Measurements from ENCODE around the gene CBFB.

The CBFB gene

GRCh38 chr16:67011274-67011673, 17.7 kb upstream of the CBFB start:
- Histone ChIP-seq H3K27me3 (ENCODE audit: low read depth) (no peaks in the 10 kb centered on the region), H3K36me3 (replicated peaks) (no peaks in the 10 kb centered on the region), H3K4me1 (peaks cover 4% of the 10 kb centered on the region; the same call in 1 of the 2 replicates), H3K4me3 (no peak overlapping the region), H3K9me3 (no peaks in the 10 kb centered on the region)
- no peak for DNase-seq (ENCODE audit: low spot score in 2 of 2)
- in situ Hi-C loops (cut with MboI; ENCODE audit: low sequenced_read_pairs), result loop anchor here (10.0 kb wide), 1 partner anchor 144 kb away; the partner anchor contains the start of genes B3GNT9, FBXL8 and TRADD

GRCh38 chr16:67013233-67013822, 15.6 kb upstream of the CBFB start:
- Histone ChIP-seq H3K4me1 (peaks cover 4% of the 10 kb centered on the region; the same call in 1 of the 2 replicates), H3K4me3 (peak overlapping the region; percentile 33), H3K36me3 (replicated peaks) (no peaks in the 10 kb centered on the region), H3K27me3 (ENCODE audit: low read depth) (no peaks in the 10 kb centered on the region), H3K9me3 (no peaks in the 10 kb centered on the region)
- DNase-seq (ENCODE audit: low spot score in 2 of 2), result no peak
- in situ Hi-C loops (cut with MboI; ENCODE audit: low sequenced_read_pairs), result loop anchor here (10.0 kb wide), 1 partner anchor 141 kb away; the partner anchor contains the start of genes B3GNT9, FBXL8 and TRADD

GRCh38 chr16:67013823-67014633, 14.9 kb upstream of the CBFB start:
- no peaks in the 10 kb centered on the region for H3K27me3 ChIP-seq (ENCODE audit: low read depth)
- peaks cover 4% of the 10 kb centered on the region; the same call in 1 of the 2 replicates for H3K4me1 ChIP-seq
- H3K9me3 ChIP-seq, result no peaks in the 10 kb centered on the region
- no peaks in the 10 kb centered on the region for H3K36me3 ChIP-seq (replicated peaks)
- peak; percentile 55 to 84 for DNase-seq (ENCODE audit: low spot score in 2 of 2)
- peak overlapping the region; percentile 33 for H3K4me3 ChIP-seq
- in situ Hi-C loops (cut with MboI; ENCODE audit: low sequenced_read_pairs), result loop anchor here (10.0 kb wide), 1 partner anchor 141 kb away; the partner anchor contains the start of genes B3GNT9, FBXL8 and TRADD

DNA sequence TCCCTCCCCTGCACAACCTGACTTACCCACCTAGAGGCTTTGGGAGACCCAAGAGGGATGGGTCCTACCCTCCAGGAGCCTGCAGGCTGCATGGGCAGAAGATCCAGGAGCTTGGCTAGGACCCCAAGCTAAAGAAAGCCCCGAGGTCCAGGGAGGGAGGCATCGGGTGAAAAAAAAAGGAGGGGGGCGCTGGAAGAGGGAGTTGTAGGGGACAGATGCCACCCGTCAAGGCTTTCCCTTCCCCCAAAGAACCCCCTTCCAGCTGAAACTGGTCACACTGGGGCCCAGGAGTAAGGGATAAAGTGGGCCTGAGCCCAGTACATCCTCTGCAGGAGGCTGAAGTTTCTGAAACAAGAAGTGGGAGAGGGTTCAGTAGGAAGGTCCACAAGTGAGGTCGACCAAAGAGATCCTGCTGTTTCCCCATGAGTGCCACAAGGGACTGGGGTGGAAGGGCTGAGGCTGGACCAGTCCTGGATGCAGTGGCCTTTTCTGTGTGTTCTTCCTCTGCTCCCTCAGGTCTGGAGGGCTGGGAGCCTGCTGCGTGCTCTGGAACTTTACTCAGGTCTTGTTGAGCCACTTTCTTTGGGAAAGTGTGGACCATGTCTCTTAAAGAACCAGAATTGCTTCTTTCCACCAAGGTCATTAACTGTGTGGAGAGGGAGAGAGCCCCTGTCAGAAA, 14.2 kb upstream of the CBFB start:
- H3K27me3 ChIP-seq (ENCODE audit: low read depth), result no peaks in the 10 kb centered on the region
- in situ Hi-C loops (cut with MboI; ENCODE audit: low sequenced_read_pairs), result loop anchor here (10.0 kb wide), 1 partner anchor 140 kb away; the partner anchor contains the start of genes B3GNT9, FBXL8 and TRADD
- peaks cover 4% of the 10 kb centered on the region; the same call in 1 of the 2 replicates for H3K4me1 ChIP-seq
- H3K4me3 ChIP-seq, result peak overlapping the region; percentile 33
- no peaks in the 10 kb centered on the region for H3K9me3 ChIP-seq
- DNase-seq (ENCODE audit: low spot score in 2 of 2), result no peak
- H3K36me3 ChIP-seq (replicated peaks), result no peaks in the 10 kb centered on the region

GRCh38 chr16:67015313-67015731, 13.6 kb upstream of the CBFB start:
- no peaks in the 10 kb centered on the region for H3K27me3 ChIP-seq (ENCODE audit: low read depth)
- in situ Hi-C loops (cut with MboI; ENCODE audit: low sequenced_read_pairs), result loop anchor here (10.0 kb wide), 1 partner anchor 139 kb away; the partner anchor contains the start of genes B3GNT9, FBXL8 and TRADD

GRCh38 chr16:67016143-67016542, 12.8 kb upstream of the CBFB start:
- in situ Hi-C loops (cut with MboI; ENCODE audit: low sequenced_read_pairs), result loop anchor here (10.0 kb wide), 1 partner anchor 139 kb away; the partner anchor contains the start of genes B3GNT9, FBXL8 and TRADD
- Histone ChIP-seq H3K27me3 (ENCODE audit: low read depth) (no peaks in the 10 kb centered on the region), H3K36me3 (replicated peaks) (no peaks in the 10 kb centered on the region), H3K4me1 (peaks cover 4% of the 10 kb centered on the region; the same call in 1 of the 2 replicates), H3K4me3 (no peak overlapping the region), H3K9me3 (no peaks in the 10 kb centered on the region)
- DNase-seq (ENCODE audit: low spot score in 2 of 2), result no peak

More at GRCh38 chr16:67015313-67015731, 13.6 kb upstream of the CBFB start:
- no peak for DNase-seq (ENCODE audit: low spot score in 2 of 2)
- H3K9me3 ChIP-seq, result no peaks in the 10 kb centered on the region
- H3K36me3 ChIP-seq (replicated peaks), result no peaks in the 10 kb centered on the region
- H3K4me1 ChIP-seq, result peaks cover 4% of the 10 kb centered on the region; the same call in 1 of the 2 replicates
- no peak overlapping the region for H3K4me3 ChIP-seq

DNA sequence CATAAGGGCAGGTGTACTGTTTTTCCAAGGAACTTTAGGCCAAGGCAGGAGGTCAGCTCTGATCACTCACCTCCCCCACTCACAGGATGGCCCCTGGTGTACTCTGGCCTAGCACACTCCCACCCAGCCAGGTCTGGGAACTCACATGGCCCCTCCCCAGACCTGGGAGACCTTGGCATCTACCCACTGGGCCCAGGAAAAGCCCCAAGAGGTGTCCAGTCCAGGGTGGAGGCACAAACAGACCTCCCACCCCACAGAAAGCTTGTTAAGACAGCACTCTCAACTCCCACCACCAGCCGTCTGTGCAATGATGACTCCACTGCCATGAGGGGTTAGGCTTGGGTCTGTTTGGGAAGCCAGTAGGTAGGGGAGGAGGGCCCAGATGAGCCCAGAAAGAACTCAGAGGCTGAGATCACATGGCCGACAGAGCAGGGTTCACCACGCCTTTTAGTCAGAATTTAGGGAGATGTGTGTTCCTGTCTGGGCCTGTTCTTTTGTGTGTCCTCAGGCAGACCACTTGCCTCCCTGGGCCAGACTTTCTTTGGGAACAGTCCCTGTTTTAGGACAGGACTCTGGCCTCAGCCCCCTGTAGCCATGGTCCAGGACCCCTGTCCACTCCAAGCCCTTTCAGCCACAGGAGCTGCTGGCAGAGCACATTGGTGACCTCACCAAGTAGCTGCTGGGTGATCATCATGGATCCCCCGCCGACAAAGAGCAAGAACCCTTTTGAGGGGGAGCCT, 12.1 kb upstream of the CBFB start:
- Histone ChIP-seq H3K27me3 (ENCODE audit: low read depth) (no peaks in the 10 kb centered on the region), H3K36me3 (replicated peaks) (no peaks in the 10 kb centered on the region), H3K4me3 (no peak overlapping the region), H3K9me3 (no peaks in the 10 kb centered on the region), H3K4me1 (peaks cover 4% of the 10 kb centered on the region; the same call in 1 of the 2 replicates)
- no peak for DNase-seq (ENCODE audit: low spot score in 2 of 2)
- in situ Hi-C loops (cut with MboI; ENCODE audit: low sequenced_read_pairs), result loop anchor here (10.0 kb wide), 1 partner anchor 138 kb away; the partner anchor contains the start of genes B3GNT9, FBXL8 and TRADD

DNA sequence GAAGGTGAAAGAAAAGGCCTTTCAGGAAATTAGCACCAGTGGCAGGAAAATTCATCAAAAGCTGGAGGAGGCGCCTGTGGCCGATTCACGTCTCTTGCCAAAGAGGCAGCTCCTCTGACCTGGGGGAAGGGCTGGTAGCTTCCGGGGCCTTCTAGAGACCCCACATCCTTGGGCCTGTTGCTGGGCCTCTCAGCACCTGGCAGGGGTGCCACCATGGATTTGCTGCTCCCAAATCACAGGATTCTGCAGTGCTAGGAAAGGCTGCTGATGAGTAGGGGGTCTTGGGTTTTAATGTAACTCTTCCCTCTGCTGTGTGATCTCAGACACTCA, 11.6 kb upstream of the CBFB start:
- H3K27me3 ChIP-seq (ENCODE audit: low read depth), result no peaks in the 10 kb centered on the region

DNA sequence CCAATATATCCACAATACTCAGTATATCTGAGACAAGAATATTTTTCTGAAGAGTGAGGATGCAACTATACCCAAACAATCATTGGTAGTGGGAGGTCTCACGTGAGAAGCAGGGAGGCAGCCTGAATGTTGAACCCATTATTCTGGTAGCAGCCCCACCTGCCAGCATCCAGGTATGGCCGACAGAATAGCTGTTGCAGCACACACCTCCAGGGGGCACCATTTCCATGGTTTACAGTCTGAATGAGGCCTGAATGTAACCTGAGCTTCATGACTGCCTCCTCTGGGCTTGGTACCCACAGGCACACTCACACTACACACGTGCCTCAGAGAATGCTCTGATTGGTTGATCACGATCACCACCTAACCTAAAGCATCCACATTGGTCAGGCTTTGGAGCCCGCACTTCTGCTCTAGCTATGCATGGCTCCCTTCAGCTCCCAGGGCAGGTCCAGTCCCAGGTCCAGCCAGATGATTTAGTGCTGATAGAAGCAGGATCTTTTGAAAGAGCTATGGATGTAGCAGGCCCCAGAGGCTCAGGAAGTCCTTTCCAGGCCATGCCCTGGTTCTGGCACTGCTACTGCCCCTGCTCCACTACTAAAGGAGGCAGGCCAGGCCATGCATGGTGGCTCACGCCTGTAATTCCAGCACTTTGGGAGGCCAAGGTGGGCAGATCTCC, 11.0 kb upstream of the CBFB start:
- Histone ChIP-seq H3K4me1 (peaks cover 4% of the 10 kb centered on the region; the same call in 1 of the 2 replicates), H3K9me3 (no peaks in the 10 kb centered on the region), H3K27me3 (ENCODE audit: low read depth) (no peaks in the 10 kb centered on the region), H3K4me3 (no peak overlapping the region), H3K36me3 (replicated peaks) (no peaks in the 10 kb centered on the region)
- DNase-seq (ENCODE audit: low spot score in 2 of 2), result peak; percentile 92 to 94
- in situ Hi-C loops (cut with MboI; ENCODE audit: low sequenced_read_pairs), result loop anchor here (10.0 kb wide), 1 partner anchor 137 kb away; the partner anchor contains the start of genes B3GNT9, FBXL8 and TRADD

More for the DNA sequence above, 11.6 kb upstream of the CBFB start:
- peaks cover 4% of the 10 kb centered on the region; the same call in 1 of the 2 replicates for H3K4me1 ChIP-seq
- in situ Hi-C loops (cut with MboI; ENCODE audit: low sequenced_read_pairs), result loop anchor here (10.0 kb wide), 1 partner anchor 137 kb away; the partner anchor contains the start of genes B3GNT9, FBXL8 and TRADD
- no peaks in the 10 kb centered on the region for H3K36me3 ChIP-seq (replicated peaks)
- no peak overlapping the region for H3K4me3 ChIP-seq
- H3K9me3 ChIP-seq, result no peaks in the 10 kb centered on the region
- no peak for DNase-seq (ENCODE audit: low spot score in 2 of 2)

- H3K4me1 ChIP-seq, result peaks cover 3% of the 10 kb centered on the region; the same call in 1 of the 2 replicates
- no peak overlapping the region for H3K4me3 ChIP-seq
- H3K9me3 ChIP-seq, result no peaks in the 10 kb centered on the region
- in situ Hi-C loops (cut with MboI; ENCODE audit: low sequenced_read_pairs), result loop anchor here (10.0 kb wide), 1 partner anchor 136 kb away; the partner anchor contains the start of genes B3GNT9, FBXL8 and TRADD
- no peak for DNase-seq (ENCODE audit: low spot score in 2 of 2)
- no peaks in the 10 kb centered on the region for H3K27me3 ChIP-seq (ENCODE audit: low read depth)
- no peaks in the 10 kb centered on the region for H3K36me3 ChIP-seq (replicated peaks)
Observed at GRCh38 chr16:67019171-67019570, 9.8 kb upstream of the CBFB start.

DNA sequence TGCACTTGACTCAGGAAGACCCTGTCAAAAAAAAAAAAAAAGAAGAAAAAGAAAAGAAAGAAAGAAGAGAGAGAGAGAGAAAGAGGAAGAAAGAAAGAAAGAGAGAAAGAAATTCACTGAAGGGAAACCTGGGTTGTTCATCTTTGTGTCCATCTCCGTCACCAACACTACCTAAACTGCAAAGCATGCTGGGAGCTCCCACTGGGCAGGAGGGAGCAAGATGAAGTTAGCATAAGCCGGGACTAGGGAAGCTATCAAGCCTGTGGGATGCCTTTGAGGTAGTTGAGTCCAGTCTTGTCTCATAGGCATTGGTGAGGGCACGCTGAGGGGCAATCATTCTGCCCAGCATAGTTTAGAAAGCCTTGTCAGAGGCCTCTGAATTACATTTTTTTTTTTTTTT, 7.6 kb upstream of the CBFB start:
- no peak for DNase-seq (ENCODE audit: low spot score in 2 of 2)
- no peaks in the 10 kb centered on the region for H3K9me3 ChIP-seq
- H3K4me1 ChIP-seq, result no peaks in the 10 kb centered on the region
- no peaks in the 10 kb centered on the region for H3K36me3 ChIP-seq (replicated peaks)
- no peaks in the 10 kb centered on the region for H3K27me3 ChIP-seq (ENCODE audit: low read depth)
- in situ Hi-C loops (cut with MboI; ENCODE audit: low sequenced_read_pairs), result no loop called here
- H3K4me3 ChIP-seq, result no peak overlapping the region

DNA sequence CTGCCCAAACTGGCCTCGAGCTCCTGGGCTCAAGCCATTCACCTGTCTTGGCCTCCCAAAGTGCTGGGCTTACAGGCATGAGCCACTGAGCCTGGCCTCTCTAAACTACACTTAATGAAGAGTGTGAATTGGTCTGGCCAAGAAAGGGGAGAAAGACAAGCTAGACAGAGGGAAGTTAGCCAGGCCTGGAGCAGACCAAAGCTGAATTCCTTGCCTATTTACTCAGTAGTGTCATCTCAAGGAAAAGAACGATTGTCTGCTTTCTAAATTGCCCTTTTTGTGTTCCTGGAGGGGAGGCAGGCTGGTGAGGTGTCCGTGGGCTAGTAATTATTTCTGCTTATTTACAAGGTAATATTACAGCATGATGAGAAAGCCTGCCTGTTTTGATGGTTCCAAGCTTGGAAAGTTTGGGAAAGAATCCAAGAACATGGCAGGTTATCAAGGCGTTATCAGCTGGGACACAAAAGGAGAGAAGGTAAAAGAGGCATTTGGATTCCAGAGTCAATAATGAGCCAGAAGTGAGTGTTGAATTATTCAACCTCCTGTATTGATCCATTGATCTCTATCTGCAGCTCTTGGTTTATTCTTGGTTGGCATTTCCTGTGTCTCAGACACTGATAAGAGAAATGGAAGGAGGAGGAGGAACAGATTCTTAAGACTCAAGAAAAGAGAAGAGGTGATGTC, 6.3 kb upstream of the CBFB start:
- Histone ChIP-seq H3K4me1 (no peaks in the 10 kb centered on the region), H3K27me3 (ENCODE audit: low read depth) (no peaks in the 10 kb centered on the region), H3K36me3 (replicated peaks) (no peaks in the 10 kb centered on the region), H3K9me3 (no peaks in the 10 kb centered on the region), H3K4me3 (no peak overlapping the region)
- in situ Hi-C loops (cut with MboI; ENCODE audit: low sequenced_read_pairs), result no loop called here
- DNase-seq (ENCODE audit: low spot score in 2 of 2), result no peak

Measured in HAP-1 (cell line).